ENCODE results near the gene ROR1.

GRCh38 chr1:64223329-64224151 is 449.7 kb downstream of the ROR1 start:
- TF ChIP-seq, protein P1, sequence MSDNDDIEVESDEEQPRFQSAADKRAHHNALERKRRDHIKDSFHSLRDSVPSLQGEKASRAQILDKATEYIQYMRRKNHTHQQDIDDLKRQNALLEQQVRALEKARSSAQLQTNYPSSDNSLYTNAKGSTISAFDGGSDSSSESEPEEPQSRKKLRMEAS (IDR thresholded peaks at IDR 0.05; ENCODE audit: insufficient read depth, insufficient read length) = no peak
- TF ChIP-seq POLR2AphosphoS5 (IDR thresholded peaks at IDR 0.05; ENCODE audit: insufficient read depth, low read depth, low read length) (no peak), POLR2A (IDR thresholded peaks at IDR 0.05; ENCODE audit: low read depth, low read length) (no peak), MYC (IDR thresholded peaks at IDR 0.05; ENCODE audit: low read depth, low read length) (no peak), EZH2 (IDR thresholded peaks at IDR 0.05; ENCODE audit: borderline replicate concordance, low read depth, low read length, severe bottlenecking) (no peak)
- TF ChIP-seq, protein P2, sequence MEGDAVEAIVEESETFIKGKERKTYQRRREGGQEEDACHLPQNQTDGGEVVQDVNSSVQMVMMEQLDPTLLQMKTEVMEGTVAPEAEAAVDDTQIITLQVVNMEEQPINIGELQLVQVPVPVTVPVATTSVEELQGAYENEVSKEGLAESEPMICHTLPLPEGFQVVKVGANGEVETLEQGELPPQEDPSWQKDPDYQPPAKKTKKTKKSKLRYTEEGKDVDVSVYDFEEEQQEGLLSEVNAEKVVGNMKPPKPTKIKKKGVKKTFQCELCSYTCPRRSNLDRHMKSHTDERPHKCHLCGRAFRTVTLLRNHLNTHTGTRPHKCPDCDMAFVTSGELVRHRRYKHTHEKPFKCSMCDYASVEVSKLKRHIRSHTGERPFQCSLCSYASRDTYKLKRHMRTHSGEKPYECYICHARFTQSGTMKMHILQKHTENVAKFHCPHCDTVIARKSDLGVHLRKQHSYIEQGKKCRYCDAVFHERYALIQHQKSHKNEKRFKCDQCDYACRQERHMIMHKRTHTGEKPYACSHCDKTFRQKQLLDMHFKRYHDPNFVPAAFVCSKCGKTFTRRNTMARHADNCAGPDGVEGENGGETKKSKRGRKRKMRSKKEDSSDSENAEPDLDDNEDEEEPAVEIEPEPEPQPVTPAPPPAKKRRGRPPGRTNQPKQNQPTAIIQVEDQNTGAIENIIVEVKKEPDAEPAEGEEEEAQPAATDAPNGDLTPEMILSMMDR (IDR thresholded peaks at IDR 0.05; ENCODE audit: extremely low read depth in 1 of 2, insufficient read depth in 1 of 2, low read depth in 1 of 2, low read length in 2 of 2) = no peak

All from endothelial cell of umbilical vein (primary cell).